Kidney (tissue), 14 donors: ENCODE data around the gene SPOCK1. TPM values are rescaled to one million over a fixed set of nuclear protein-coding genes. Genes with fewer than 3 reads are reported as not detected.

Experiments
- DNase-seq, 5 donors: peaks; one replicate each; pipeline ENCODE4 v3.0.0-alpha.2; 2013 to 2020
- FAIRE-seq: peaks from 2 replicates; lab custom pipeline; 2012; peaks lifted over from hg19 to GRCh38; lab: Jason Lieb, UNC
- H3K27ac ChIP-seq, 2 donors: one replicate each; pipeline ENCODE4 v1.7.0; 2013; ENCODE audit warnings: low read depth in 2 of 2, low read length in 2 of 2, inconsistent platforms in 1 of 2
- H3K27me3 ChIP-seq: one replicate; pipeline ENCODE4 v1.7.1; 2013; ENCODE audit warnings: low read length, inconsistent platforms; ENCODE audit not compliant: control insufficient read depth, insufficient read depth
- H3K36me3 ChIP-seq, 3 donors: one replicate each; pipeline versions ENCODE4 v1.7.0 to v1.7.1; 2013; ENCODE audit warnings: low read length in 3 of 3, control low read depth in 1 of 3, inconsistent platforms in 1 of 3; ENCODE audit not compliant: insufficient read depth in 3 of 3, control insufficient read depth in 2 of 3
- H3K4me1 ChIP-seq, 3 donors: one replicate each; pipeline versions ENCODE4 v1.7.0 to v1.7.1; 2013; ENCODE audit warnings: low read length in 3 of 3, inconsistent platforms in 1 of 3, low read depth in 1 of 3; ENCODE audit not compliant: control insufficient read depth in 2 of 3, insufficient read depth in 2 of 3
- H3K4me3 ChIP-seq, 3 donors: one replicate each; pipeline versions ENCODE4 v1.7.0 to v1.8.1; 2013; ENCODE audit warnings: low read length in 3 of 3, control low read depth in 1 of 3, inconsistent platforms in 1 of 3
- H3K9ac ChIP-seq, 3 donors: one replicate each; pipeline versions ENCODE4 v1.7.0 to v1.7.1; 2013; ENCODE audit warnings: low read length in 3 of 3, control low read depth in 1 of 3, inconsistent platforms in 1 of 3
- H3K9me3 ChIP-seq, 3 donors: one replicate each; pipeline versions ENCODE4 v1.7.0 to v1.7.1; 2013; ENCODE audit warnings: low read length in 3 of 3, control low read depth in 1 of 3, inconsistent platforms in 1 of 3; ENCODE audit not compliant: control insufficient read depth in 2 of 3, insufficient read depth in 1 of 3
- CTCF ChIP-seq: IDR thresholded peaks from 3 replicates; pipeline ENCODE4 v1.5.1; 2012; ENCODE audit warnings: mild to moderate bottlenecking, moderate library complexity, borderline replicate concordance; ENCODE audit not compliant: insufficient read depth; ENCODE audit errors: extremely low read depth
- intact Hi-C: fragments of 100-400 bp; cut with DNase I; formaldehyde crosslinking; loops from one replicate; pipeline ENCODE4 v1.11.1; 2022
- polyA plus RNA-seq: library from polyadenylated mRNA; stranded (reverse); fragments of 350-450 nt; fragmentation: Illumina TruSeq; extraction: RNeasy Lipid Tissue Mini Kit (QIAGEN cat#74804); gene quantifications from one replicate; pipeline ENCODE4 v1.2.3, GENCODE V29; 2014; ENCODE audit warnings: low read depth, low replicate concordance; ENCODE audit not compliant: insufficient read depth
- total RNA-seq: library from RNA; stranded (reverse); fragmentation: NEBNext Ultra II Directional; extraction: Animal tissue kit (Norgen Biotek cat#: 25700); gene quantifications from one replicate; pipeline ENCODE4 v1.2.1, GENCODE V29; 2021
- donor health status: control.
- donor health status: control.
- donor health status: control.
- donor health status: control.
- donor health status: control.
- donor health status: DM: yes; HTN: yes; CAD: no.
- donor health status: Normal renal cell carcinoma (clear cell type).

Gene SPOCK1
- total and polyA plus RNA-seq, 2 donors from 2014 or later = 15.7 to 32.8 TPM

DNA sequence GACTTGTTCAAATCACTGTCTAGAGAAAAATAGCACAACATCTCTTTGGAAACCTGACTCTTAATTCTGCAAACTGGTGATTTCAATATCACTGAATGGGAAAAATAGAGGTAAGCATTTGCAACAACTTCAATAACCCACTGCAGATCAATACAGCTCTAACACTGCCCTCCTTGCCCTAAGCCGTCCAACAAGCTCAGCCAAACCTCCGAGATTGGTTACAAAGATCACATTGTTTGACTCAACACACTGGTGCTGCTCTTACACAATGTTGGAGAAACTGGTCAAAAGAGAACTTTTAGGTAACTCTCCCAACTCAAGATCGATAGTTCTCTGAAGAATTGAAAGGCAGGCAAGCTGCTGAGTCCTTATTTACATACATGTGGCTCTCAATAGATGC lies 150.4 kb downstream of the SPOCK1 start:
- H3K9me3 ChIP-seq = no peaks in the 10 kb centered on the region
- no peak for TF ChIP-seq CTCF
- no peak overlapping the region for H3K27ac ChIP-seq
- no peak for FAIRE-seq
- H3K27me3 ChIP-seq = no peaks in the 10 kb centered on the region
- H3K36me3 ChIP-seq = no peaks in the 10 kb centered on the region
- no peaks in the 10 kb centered on the region for H3K4me1 ChIP-seq
- DNase-seq = no peak
- H3K9ac ChIP-seq = no peak overlapping the region
- intact Hi-C loops = no loop called here
- no peak overlapping the region for H3K4me3 ChIP-seq

DNA sequence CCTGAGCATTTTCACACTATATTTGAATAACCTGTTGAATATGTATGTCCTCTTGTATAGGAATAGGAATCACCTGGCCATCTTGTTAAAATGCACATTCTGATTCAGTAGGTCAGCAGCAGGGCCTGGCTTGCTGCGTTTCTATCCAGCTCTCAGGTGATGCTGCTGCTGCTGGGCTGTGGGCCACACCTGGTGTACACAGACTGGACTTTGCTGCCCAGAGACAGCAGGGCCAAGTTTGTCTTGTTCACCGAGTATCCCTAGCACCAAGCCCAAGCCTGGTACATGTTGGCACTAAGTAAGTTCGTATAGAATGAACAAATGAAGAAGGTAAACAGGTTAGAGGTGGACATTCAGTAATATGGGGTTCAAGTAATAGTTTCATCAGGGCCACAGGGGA lies 151.3 kb downstream of the SPOCK1 start:
- H3K4me3 ChIP-seq = no peak overlapping the region
- no peaks in the 10 kb centered on the region for H3K36me3 ChIP-seq
- TF ChIP-seq CTCF = no peak
- H3K9me3 ChIP-seq = no peaks in the 10 kb centered on the region
- no peak for FAIRE-seq
- intact Hi-C loops = no loop called here
- H3K9ac ChIP-seq = no peak overlapping the region
- no peak for DNase-seq
- H3K4me1 ChIP-seq = no peaks in the 10 kb centered on the region
- H3K27ac ChIP-seq = no peak overlapping the region
- H3K27me3 ChIP-seq = no peaks in the 10 kb centered on the region

DNA sequence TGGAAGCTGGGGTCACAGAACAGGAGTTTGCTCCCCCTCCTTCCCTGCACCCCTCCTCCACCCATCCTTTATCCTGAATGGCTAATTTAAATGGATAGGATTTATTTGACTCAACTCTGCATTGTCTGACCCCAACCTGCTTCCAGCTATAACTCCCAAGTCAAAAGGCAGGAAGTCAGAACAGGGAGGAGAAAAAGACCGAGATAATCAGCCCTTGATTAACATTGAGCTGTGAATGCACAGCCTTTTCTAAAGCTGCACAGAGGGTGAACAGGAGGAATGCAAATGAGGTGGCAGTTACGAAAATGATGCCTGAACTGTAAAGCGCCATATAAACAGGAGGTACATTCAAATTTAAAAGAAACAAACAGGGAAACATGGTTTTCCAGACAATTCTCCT lies 152.8 kb downstream of the SPOCK1 start:
- no peaks in the 10 kb centered on the region for H3K27me3 ChIP-seq

More for the DNA sequence above, 152.8 kb downstream of the SPOCK1 start:
- Histone ChIP-seq H3K9ac (no peak overlapping the region), H3K36me3 (no peaks in the 10 kb centered on the region), H3K27ac (no peak overlapping the region), H3K9me3 (no peaks in the 10 kb centered on the region), H3K4me1 (no peaks in the 10 kb centered on the region), H3K4me3 (no peak overlapping the region)
- intact Hi-C loops = no loop called here
- TF ChIP-seq CTCF = no peak
- FAIRE-seq = no peak
- DNase-seq = no peak
